Gastrocnemius medialis (tissue), 4 donors: ENCODE results near the gene MMP24OS. TPM values are rescaled to one million over a fixed set of nuclear protein-coding genes. Genes with fewer than 3 reads are reported as not detected.

Experiments
- ATAC-seq, 2 donors: fragments of 150-250 bp; one replicate each; pipeline ENCODE4 v1.9.1; 2016
- DNase-seq, 2 donors: peaks; one replicate each; pipeline ENCODE4 v3.0.0-alpha.2; 2019
- H3K27ac ChIP-seq, 4 donors: fragments of 200-600 bp; sonication (generic); 1 replicate in 1 of 4; 2 replicates in 3 of 4; pipeline ENCODE4 v1.5.1; 2016 to 2018; ENCODE audit warnings: mild to moderate bottlenecking in 2 of 4, moderate library complexity in 1 of 4
- H3K27me3 ChIP-seq, 3 donors: fragments of 200-600 bp; sonication (generic) in 2 of 3; 1 replicate in 1 of 3; 2 replicates in 2 of 3; pipeline versions ENCODE4 v1.5.1 to v1.6.0; 2016 to 2019; ENCODE audit warnings: mild to moderate bottlenecking in 1 of 3, moderate library complexity in 1 of 3
- H3K36me3 ChIP-seq, 2 donors: fragments of 200-600 bp; sonication (generic) in 1 of 2; one replicate each; pipeline ENCODE4 v1.5.1; 2017 to 2018
- H3K4me1 ChIP-seq, 2 donors: fragments of 200-600 bp; sonication (generic) in 1 of 2; one replicate each; pipeline ENCODE4 v1.5.1; 2016 to 2017; ENCODE audit warnings: mild to moderate bottlenecking in 2 of 2
- H3K4me3 ChIP-seq, 4 donors: fragments of 200-600 bp; sonication (generic) in 3 of 4; 1 replicate in 1 of 4; 2 replicates in 3 of 4; pipeline ENCODE4 v1.5.1; 2016 to 2019; ENCODE audit warnings: mild to moderate bottlenecking in 2 of 4
- H3K9me3 ChIP-seq, 3 donors: fragments of 200-600 bp; sonication (generic) in 2 of 3; 1 replicate in 1 of 3; 2 replicates in 2 of 3; pipeline ENCODE4 v1.5.1; 2016 to 2019
- POLR2A ChIP-seq, 2 donors: fragments of 450-650 bp; IDR thresholded peaks; one replicate each; pipeline ENCODE4 v1.6.1; 2017; ENCODE audit warnings: antibody characterized with exemption in 2 of 2, mild to moderate bottlenecking in 2 of 2, moderate library complexity in 2 of 2
- in situ Hi-C, 4 donors: fragments of 200-750 bp; cut with MboI; loops; one replicate each; pipeline versions ENCODE4 v1.15.0 to v1.8.0; 2017; ENCODE audit warnings: low sequenced_read_pairs in 4 of 4
- intact Hi-C: fragments of 100-400 bp; cut with DNase I; formaldehyde crosslinking; loops from one replicate; pipeline ENCODE4 v1.15.1; 2023; ENCODE audit warnings: low total_unique reads
- total RNA-seq, 4 donors: library from RNA; depleted of rRNA; stranded (reverse); fragments of >200 nt; gene quantifications; one replicate each; pipeline versions ENCODE4 v1.1.0 to v1.2.3, GENCODE V29; 2016
- TF ChIP-seq, protein P1 (sequence below), 5 experiments: fragments of 450-650 bp in 3 of 5; fragments of 200-600 bp in 2 of 5; sonication (generic) in 2 of 5; IDR thresholded peaks in 4 of 5; conservative IDR thresholded peaks in 1 of 5; 1 replicate in 4 of 5; 2 replicates in 1 of 5; pipeline ENCODE4 v1.5.1; 2016 to 2019; ENCODE audit warnings: antibody characterized with exemption in 5 of 5, mild to moderate bottlenecking in 3 of 5, moderate library complexity in 3 of 5

Gene MMP24OS
- total RNA-seq, 4 donors from 2014 or later: 3.8 to 18.4 (median 12.4) TPM

DNA sequence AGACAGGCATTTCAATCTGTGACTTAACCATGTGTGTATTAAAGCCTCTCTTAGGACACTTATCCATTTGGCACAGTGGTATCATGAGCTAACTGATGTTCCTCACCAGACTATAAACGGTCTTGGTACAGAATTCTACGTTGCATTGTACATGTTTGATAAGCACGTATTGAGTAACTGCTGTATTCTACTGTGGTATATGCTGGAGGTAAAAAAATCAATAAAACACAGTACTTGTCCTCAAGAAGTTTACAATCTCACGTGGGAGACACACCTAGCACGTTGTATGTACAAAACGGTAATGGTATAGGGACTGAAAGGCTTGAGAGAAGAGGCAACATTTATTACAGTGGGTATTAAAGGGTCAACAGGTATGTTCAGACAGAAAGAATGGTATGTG lies 47.5 kb upstream of the MMP24OS start:
- intact Hi-C loops: no loop called here
- no peaks in the 10 kb centered on the region for H3K27me3 ChIP-seq
- H3K36me3 ChIP-seq: no peaks in the 10 kb centered on the region
- in situ Hi-C loops: no loop called here
- TF ChIP-seq POLR2A (IDR thresholded peaks at IDR 0.05): no peak
- TF ChIP-seq, protein P1, sequence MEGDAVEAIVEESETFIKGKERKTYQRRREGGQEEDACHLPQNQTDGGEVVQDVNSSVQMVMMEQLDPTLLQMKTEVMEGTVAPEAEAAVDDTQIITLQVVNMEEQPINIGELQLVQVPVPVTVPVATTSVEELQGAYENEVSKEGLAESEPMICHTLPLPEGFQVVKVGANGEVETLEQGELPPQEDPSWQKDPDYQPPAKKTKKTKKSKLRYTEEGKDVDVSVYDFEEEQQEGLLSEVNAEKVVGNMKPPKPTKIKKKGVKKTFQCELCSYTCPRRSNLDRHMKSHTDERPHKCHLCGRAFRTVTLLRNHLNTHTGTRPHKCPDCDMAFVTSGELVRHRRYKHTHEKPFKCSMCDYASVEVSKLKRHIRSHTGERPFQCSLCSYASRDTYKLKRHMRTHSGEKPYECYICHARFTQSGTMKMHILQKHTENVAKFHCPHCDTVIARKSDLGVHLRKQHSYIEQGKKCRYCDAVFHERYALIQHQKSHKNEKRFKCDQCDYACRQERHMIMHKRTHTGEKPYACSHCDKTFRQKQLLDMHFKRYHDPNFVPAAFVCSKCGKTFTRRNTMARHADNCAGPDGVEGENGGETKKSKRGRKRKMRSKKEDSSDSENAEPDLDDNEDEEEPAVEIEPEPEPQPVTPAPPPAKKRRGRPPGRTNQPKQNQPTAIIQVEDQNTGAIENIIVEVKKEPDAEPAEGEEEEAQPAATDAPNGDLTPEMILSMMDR (IDR thresholded peaks at IDR 0.05 in 4 of 5, conservative IDR thresholded peaks at IDR 0.05 in 1 of 5): no peak
- H3K4me3 ChIP-seq: no peak overlapping the region
- no peaks in the 10 kb centered on the region for H3K9me3 ChIP-seq
- ATAC-seq (no peak), DNase-seq (no peak)
- H3K4me1 ChIP-seq: peaks cover 8 to 33% of the 10 kb centered on the region in 2 donors
- peak overlapping the region in 3 of 4 donors; percentile 65 to 75 (median 74) for H3K27ac ChIP-seq

DNA sequence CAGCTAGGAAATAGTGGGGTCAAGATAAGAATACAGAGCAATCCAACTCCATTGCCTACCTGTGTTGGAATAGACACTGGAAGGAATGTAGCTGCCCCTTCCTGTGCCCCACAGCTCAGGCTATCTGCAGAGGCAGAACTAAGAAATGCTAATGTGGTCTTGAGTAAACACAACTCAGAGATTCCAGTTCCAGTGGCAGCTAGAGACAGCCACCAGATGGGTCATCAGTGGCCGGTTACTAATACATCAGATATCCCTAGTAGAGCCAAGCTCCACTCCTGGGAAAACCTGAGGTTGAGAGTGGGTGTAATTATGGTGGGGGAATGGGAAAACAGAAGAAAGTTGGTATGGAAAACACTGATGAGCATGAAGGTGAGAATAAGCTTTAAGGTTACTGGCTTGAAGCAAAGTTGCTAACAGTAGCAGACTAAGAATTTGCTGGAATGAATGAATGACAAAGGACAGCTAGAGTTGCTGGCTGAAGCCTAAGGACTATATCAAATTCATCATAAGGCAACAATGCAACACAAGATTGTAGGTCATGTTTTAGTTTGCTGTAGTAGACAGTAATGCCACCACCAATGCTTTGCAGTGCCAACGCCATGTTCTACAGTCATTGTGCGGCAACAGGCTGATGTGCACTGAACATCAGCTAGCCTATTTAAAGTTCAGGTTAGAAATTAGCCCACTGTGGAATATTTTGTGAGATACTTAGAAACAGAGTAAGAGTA lies 42.6 kb upstream of the MMP24OS start:
- in situ Hi-C loops (no loop called here), intact Hi-C loops (no loop called here)
- no peak for TF ChIP-seq POLR2A (IDR thresholded peaks at IDR 0.05)
- TF ChIP-seq, protein P1 (IDR thresholded peaks at IDR 0.05 in 4 of 5, conservative IDR thresholded peaks at IDR 0.05 in 1 of 5): no peak
- H3K27ac ChIP-seq: no peak overlapping the region
- peaks cover 11 to 31% of the 10 kb centered on the region in 2 donors for H3K4me1 ChIP-seq
- DNase-seq (no peak), ATAC-seq (no peak)
- H3K9me3 ChIP-seq: no peaks in the 10 kb centered on the region
- no peak overlapping the region for H3K4me3 ChIP-seq
- no peaks in the 10 kb centered on the region for H3K36me3 ChIP-seq
- no peaks in the 10 kb centered on the region for H3K27me3 ChIP-seq

- no peak overlapping the region for H3K27ac ChIP-seq
- TF ChIP-seq, protein P1 (IDR thresholded peaks at IDR 0.05 in 4 of 5, conservative IDR thresholded peaks at IDR 0.05 in 1 of 5): no peak
- no peak for TF ChIP-seq POLR2A (IDR thresholded peaks at IDR 0.05)
- intact Hi-C loops (no loop called here), in situ Hi-C loops (no loop called here)
- H3K9me3 ChIP-seq: no peaks in the 10 kb centered on the region
- peaks cover 11 to 28% of the 10 kb centered on the region in 2 donors for H3K4me1 ChIP-seq
- DNase-seq: no peak
- no peak overlapping the region for H3K4me3 ChIP-seq
- H3K36me3 ChIP-seq: no peaks in the 10 kb centered on the region
- H3K27me3 ChIP-seq: no peaks in the 10 kb centered on the region
- ATAC-seq: no peak
These were observed 41.9 kb upstream of the MMP24OS start for GRCh38 chr20:35319871-35320197.

GRCh38 chr20:35319192-35319870 lies 41.4 kb upstream of the MMP24OS start:
- in situ Hi-C loops: no loop called here
- intact Hi-C loops: no loop called here
- Histone ChIP-seq H3K4me1 (peaks cover 11 to 28% of the 10 kb centered on the region in 2 donors), H3K27ac (peak overlapping the region in 3 of 4 donors; percentile 69 to 72 (median 72)), H3K27me3 (no peaks in the 10 kb centered on the region), H3K36me3 (no peaks in the 10 kb centered on the region), H3K4me3 (no peak overlapping the region), H3K9me3 (no peaks in the 10 kb centered on the region)
- no peak for ATAC-seq
- DNase-seq: no peak
- no peak for TF ChIP-seq POLR2A (IDR thresholded peaks at IDR 0.05)

DNA sequence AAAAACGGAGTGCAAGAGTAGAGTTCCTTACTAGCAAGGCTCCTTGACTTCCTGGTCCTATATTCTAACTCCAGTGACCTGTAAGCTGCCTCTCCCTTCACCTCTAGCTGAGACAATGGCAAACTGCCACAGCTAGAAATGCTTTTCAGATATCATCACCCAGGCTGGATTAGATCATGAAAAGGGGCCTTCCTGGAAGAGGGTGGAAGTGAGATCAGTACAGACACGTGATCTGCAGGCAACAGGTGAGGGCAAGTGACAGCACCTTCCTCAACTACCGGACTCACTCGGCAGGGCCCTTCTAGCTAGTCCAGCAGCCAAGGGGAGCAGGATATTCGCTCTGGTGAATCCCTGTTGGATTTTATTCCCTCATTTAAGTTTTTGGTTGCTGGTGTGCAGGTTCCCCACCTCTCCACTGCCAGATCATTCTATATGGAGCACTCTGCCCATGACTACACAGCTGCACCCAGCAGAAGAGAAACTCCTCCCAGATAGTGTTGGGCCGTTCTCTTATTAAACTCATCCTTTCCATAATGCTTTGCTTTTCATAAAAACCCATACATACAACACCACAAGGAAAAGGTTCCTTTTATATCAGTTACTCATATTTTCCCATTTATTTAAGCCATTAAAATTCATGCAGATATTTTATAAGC lies 40.7 kb upstream of the MMP24OS start:
- intact Hi-C loops (no loop called here), in situ Hi-C loops (no loop called here)
- Histone ChIP-seq H3K27me3 (no peaks in the 10 kb centered on the region), H3K27ac (peak overlapping the region; percentile 58 to 72 (median 70)), H3K4me3 (no peak overlapping the region), H3K9me3 (no peaks in the 10 kb centered on the region), H3K4me1 (peaks cover 11 to 24% of the 10 kb centered on the region in 2 donors), H3K36me3 (no peaks in the 10 kb centered on the region)
- peak; percentile 58 to 80 for DNase-seq
- peak; percentile 90 to 96 for ATAC-seq
- TF ChIP-seq POLR2A (IDR thresholded peaks at IDR 0.05): peak in 1 of 2 donors; percentile 8
- TF ChIP-seq, protein P1 (IDR thresholded peaks at IDR 0.05 in 4 of 5, conservative IDR thresholded peaks at IDR 0.05 in 1 of 5): no peak
